PC-3 (cell line): ENCODE data around the gene GIMAP4. TPM values are rescaled to one million over a fixed set of nuclear protein-coding genes. Genes with fewer than 3 reads are reported as not detected.
"Not testable (repeated sequence)": the region's sequence is repeated elsewhere in the genome, so short reads cannot be mapped to it uniquely, and the experiment has no call there.

Source experiments
- ATAC-seq: fragments of 200-7000 bp; cut with Tn5 transposase; 2 replicates; pipeline ENCODE4 v1.9.1; 2020; ENCODE audit warnings: mild to moderate bottlenecking, moderate library complexity
- BruUV-seq: library from RNA; stranded (reverse); fragments of 400-500 nt; replicated peaks from 2 replicates; lab custom pipeline; 2021; lab: Mats Ljungman, UMichigan
- CTCF ChIA-PET: fragments of 300-600 bp; sonication (Branson Sonifier 250); formaldehyde crosslinking; loops from one replicate; lab custom pipeline; 2022; ENCODE audit warnings: antibody characterized with exemption; lab: Charles Lee
- POLR2A ChIA-PET: fragments of 300-600 bp; sonication (Branson Sonifier 250); formaldehyde crosslinking; loops from one replicate; lab custom pipeline; 2022; ENCODE audit warnings: antibody characterized with exemption; ENCODE audit not compliant: unreplicated experiment; lab: Charles Lee
- DNase-seq: peaks from one replicate; pipeline ENCODE4 v3.0.0-alpha.2; 2015
- H2AFZ ChIP-seq: fragments of 300-600 bp; sonication (generic); 2 replicates; pipeline ENCODE4 v1.6.0; 2016; ENCODE audit warnings: antibody characterized with exemption, low read length
- H3F3A ChIP-seq: fragments of 300-600 bp; sonication (generic); one replicate; pipeline ENCODE4 v1.6.0; 2017; ENCODE audit warnings: antibody characterized with exemption, low read length, control low read depth, mild to moderate bottlenecking; ENCODE audit not compliant: unreplicated experiment
- H3K27ac ChIP-seq: fragments of 300-600 bp; sonication (generic); 2 replicates; pipeline ENCODE4 v1.5.1; 2016; ENCODE audit warnings: mild to moderate bottlenecking, low read length
- H3K27me3 ChIP-seq: fragments of 300-600 bp; sonication (generic); 2 replicates; pipeline ENCODE4 v1.6.1; 2016; ENCODE audit warnings: low read length, mixed read lengths
- H3K36me3 ChIP-seq: fragments of 300-600 bp; sonication (generic); 2 replicates; pipeline ENCODE4 v1.6.1; 2016; ENCODE audit warnings: low read depth, mixed run types, low read length, mixed read lengths
- H3K4me1 ChIP-seq: fragments of 300-600 bp; sonication (generic); 2 replicates; pipeline ENCODE4 v1.5.1; 2016; ENCODE audit warnings: low read length; ENCODE audit not compliant: insufficient read depth
- H3K4me2 ChIP-seq: fragments of 300-600 bp; sonication (generic); 2 replicates; pipeline ENCODE4 v1.6.0; 2016; ENCODE audit warnings: low read length
- H3K4me3 ChIP-seq: fragments of 300-600 bp; sonication (generic); 2 replicates; pipeline ENCODE4 v1.5.1; 2016; ENCODE audit warnings: mild to moderate bottlenecking, low read length, mixed read lengths
- H3K79me2 ChIP-seq: fragments of 300-600 bp; sonication (generic); 2 replicates; pipeline ENCODE4 v1.6.1; 2017; ENCODE audit warnings: low read length, mixed read lengths
- H3K9ac ChIP-seq: fragments of 300-600 bp; sonication (generic); 2 replicates; pipeline ENCODE4 v1.6.0; 2016; ENCODE audit warnings: mild to moderate bottlenecking, low read length
- H3K9me2 ChIP-seq: fragments of 300-600 bp; sonication (generic); replicated peaks from 2 replicates; pipeline ENCODE4 v1.6.1; 2016; ENCODE audit warnings: mixed run types, low read length, mixed read lengths
- H3K9me3 ChIP-seq: fragments of 300-600 bp; sonication (generic); 2 replicates; pipeline ENCODE4 v1.6.1; 2016; ENCODE audit warnings: low read length, mixed read lengths
- H4K20me1 ChIP-seq: fragments of 300-600 bp; sonication (generic); 2 replicates; pipeline ENCODE4 v1.6.1; 2016; ENCODE audit warnings: low read length, mixed read lengths
- CTCF ChIP-seq: fragments of 300-600 bp; sonication (generic); conservative IDR thresholded peaks from 2 replicates; pipeline ENCODE4 v1.5.1; 2017; ENCODE audit warnings: antibody characterized with exemption, low read depth, mild to moderate bottlenecking, low read length
- EZH2 ChIP-seq: fragments of 300-600 bp; sonication (generic); IDR thresholded peaks from one replicate; pipeline ENCODE4 v1.6.1; 2017; ENCODE audit warnings: antibody characterized with exemption, mild to moderate bottlenecking, low read length; ENCODE audit not compliant: unreplicated experiment
- EZH2phosphoT487 ChIP-seq: fragments of 300-600 bp; sonication (generic); IDR thresholded peaks from 2 replicates; pipeline ENCODE4 v1.6.1; 2018; ENCODE audit warnings: mild to moderate bottlenecking, antibody characterized with exemption, low read length, borderline replicate concordance
- intact Hi-C: fragments of 100-400 bp; cut with micrococcal nuclease; formaldehyde crosslinking; loops from 2 replicates; pipeline ENCODE4 v1.9.0; 2023
- total RNA-seq: library from RNA; depleted of rRNA; stranded (reverse); fragments of >200 nt; gene quantifications from 2 replicates; pipeline ENCODE4 v1.2.3, GENCODE V29; 2014

GIMAP4 gene
- total RNA-seq, 1 experiment from 2014 or later: not detected

GRCh38 chr7:150570556-150571465 lies 3.6 kb downstream of the GIMAP4 start:
- BruUV-seq: no TSS peak
- no peaks in the 10 kb centered on the region for H3K79me2 ChIP-seq
- DNase-seq (no peak), ATAC-seq (no peak)
- H4K20me1 ChIP-seq: no peaks in the 10 kb centered on the region
- no peak overlapping the region for H3K4me2 ChIP-seq
- no peaks in the 10 kb centered on the region for H3K36me3 ChIP-seq
- no peak overlapping the region for H3K9ac ChIP-seq
- H3K27me3 ChIP-seq: peaks cover 27% of the 10 kb centered on the region
- ChIA-PET CTCF (no interaction called here), POLR2A (no interaction called here)
- H3K4me1 ChIP-seq: no peaks in the 10 kb centered on the region
- no peaks in the 10 kb centered on the region for H3K9me3 ChIP-seq
- no peaks in the 10 kb centered on the region for H3F3A ChIP-seq
- H3K27ac ChIP-seq: no peak overlapping the region
- no peaks in the 10 kb centered on the region for H3K9me2 ChIP-seq
- intact Hi-C loops: no loop called here
- TF ChIP-seq EZH2 (no peak), EZH2phosphoT487 (no peak), CTCF (no peak)
- no peak overlapping the region for H3K4me3 ChIP-seq
- H2AFZ ChIP-seq: no peak overlapping the region

GRCh38 chr7:150572496-150572895 lies 5.3 kb downstream of the GIMAP4 start:
- no peak overlapping the region for H3K4me2 ChIP-seq
- H3K79me2 ChIP-seq: no peaks in the 10 kb centered on the region
- H3K9me2 ChIP-seq: no peaks in the 10 kb centered on the region
- ChIA-PET POLR2A (no interaction called here), CTCF (no interaction called here)
- no peak overlapping the region for H3K27ac ChIP-seq
- no peak for DNase-seq
- no TSS peak for BruUV-seq
- intact Hi-C loops: no loop called here
- no peak for TF ChIP-seq CTCF
- no peak for TF ChIP-seq EZH2phosphoT487
- no peak for TF ChIP-seq EZH2
- H2AFZ ChIP-seq: no peak overlapping the region
- ATAC-seq: no peak
- no peak overlapping the region for H3K9ac ChIP-seq
- peaks cover 27% of the 10 kb centered on the region for H3K27me3 ChIP-seq
- H3K4me1 ChIP-seq: no peaks in the 10 kb centered on the region
- no peaks in the 10 kb centered on the region for H3F3A ChIP-seq
- H3K4me3 ChIP-seq: no peak overlapping the region
- no peaks in the 10 kb centered on the region for H3K9me3 ChIP-seq
- no peaks in the 10 kb centered on the region for H4K20me1 ChIP-seq
- no peaks in the 10 kb centered on the region for H3K36me3 ChIP-seq

GRCh38 chr7:150579979-150580637 lies 12.9 kb downstream of the GIMAP4 start:
- H3K9ac ChIP-seq, ATAC-seq, H3F3A ChIP-seq, CTCF ChIA-PET, DNase-seq, H3K9me3 ChIP-seq, POLR2A ChIA-PET, H3K36me3 ChIP-seq, H3K79me2 ChIP-seq, H3K4me1 ChIP-seq, H3K4me3 ChIP-seq, intact Hi-C loops, H4K20me1 ChIP-seq, H2AFZ ChIP-seq, H3K9me2 ChIP-seq, H3K27ac ChIP-seq, BruUV-seq, H3K4me2 ChIP-seq: not testable (repeated sequence)
- peaks cover 29% of the 10 kb centered on the region; the same call in 1 of the 2 replicates for H3K27me3 ChIP-seq
